ENCODE results near the gene RAB3GAP1.

The RAB3GAP1 gene

DNA sequence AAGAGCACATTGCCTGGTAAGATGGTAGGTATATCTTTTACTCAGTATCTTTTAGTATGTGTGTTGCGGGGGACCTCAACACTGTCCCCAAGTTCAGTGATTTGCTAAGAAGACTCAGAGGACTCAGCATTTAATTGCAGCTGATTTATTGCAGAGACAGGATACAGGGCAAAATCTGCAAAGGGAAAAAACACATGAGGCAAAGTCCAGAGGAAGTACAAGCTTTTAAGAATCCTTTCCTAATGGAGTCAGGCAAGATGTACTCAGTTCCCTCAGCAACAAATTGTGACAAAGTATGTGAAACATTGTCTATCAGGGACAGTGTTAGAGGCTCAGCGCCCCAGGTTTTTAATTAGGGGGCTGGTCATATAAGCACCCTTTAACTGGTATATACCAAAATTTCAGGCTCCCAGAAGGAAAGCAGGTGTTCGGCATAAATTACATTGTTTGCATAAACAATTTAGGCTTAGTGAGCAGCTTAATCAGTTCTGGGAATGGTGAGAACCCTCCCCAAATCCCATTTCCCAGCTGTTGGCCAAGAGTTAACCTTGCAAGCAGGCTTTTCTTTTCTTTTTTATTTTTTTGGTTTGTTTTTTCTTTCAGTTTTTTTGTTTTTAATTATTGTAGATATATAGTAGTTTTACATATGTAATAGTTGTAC, 41.7 kb downstream of the RAB3GAP1 start:
- no peaks in the 10 kb centered on the region for H3K27me3 ChIP-seq
- DNase-seq = no peak
- no peaks in the 10 kb centered on the region for H3K9me3 ChIP-seq
- H3K4me3 ChIP-seq (ENCODE audit: low read depth, low read length) = no peak overlapping the region
- TF ChIP-seq, protein P1, sequence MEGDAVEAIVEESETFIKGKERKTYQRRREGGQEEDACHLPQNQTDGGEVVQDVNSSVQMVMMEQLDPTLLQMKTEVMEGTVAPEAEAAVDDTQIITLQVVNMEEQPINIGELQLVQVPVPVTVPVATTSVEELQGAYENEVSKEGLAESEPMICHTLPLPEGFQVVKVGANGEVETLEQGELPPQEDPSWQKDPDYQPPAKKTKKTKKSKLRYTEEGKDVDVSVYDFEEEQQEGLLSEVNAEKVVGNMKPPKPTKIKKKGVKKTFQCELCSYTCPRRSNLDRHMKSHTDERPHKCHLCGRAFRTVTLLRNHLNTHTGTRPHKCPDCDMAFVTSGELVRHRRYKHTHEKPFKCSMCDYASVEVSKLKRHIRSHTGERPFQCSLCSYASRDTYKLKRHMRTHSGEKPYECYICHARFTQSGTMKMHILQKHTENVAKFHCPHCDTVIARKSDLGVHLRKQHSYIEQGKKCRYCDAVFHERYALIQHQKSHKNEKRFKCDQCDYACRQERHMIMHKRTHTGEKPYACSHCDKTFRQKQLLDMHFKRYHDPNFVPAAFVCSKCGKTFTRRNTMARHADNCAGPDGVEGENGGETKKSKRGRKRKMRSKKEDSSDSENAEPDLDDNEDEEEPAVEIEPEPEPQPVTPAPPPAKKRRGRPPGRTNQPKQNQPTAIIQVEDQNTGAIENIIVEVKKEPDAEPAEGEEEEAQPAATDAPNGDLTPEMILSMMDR (IDR thresholded peaks at IDR 0.05; ENCODE audit: low read depth, low read length) = no peak
- H3K36me3 ChIP-seq = no peaks in the 10 kb centered on the region
- no peaks in the 10 kb centered on the region for H3K4me1 ChIP-seq

DNA sequence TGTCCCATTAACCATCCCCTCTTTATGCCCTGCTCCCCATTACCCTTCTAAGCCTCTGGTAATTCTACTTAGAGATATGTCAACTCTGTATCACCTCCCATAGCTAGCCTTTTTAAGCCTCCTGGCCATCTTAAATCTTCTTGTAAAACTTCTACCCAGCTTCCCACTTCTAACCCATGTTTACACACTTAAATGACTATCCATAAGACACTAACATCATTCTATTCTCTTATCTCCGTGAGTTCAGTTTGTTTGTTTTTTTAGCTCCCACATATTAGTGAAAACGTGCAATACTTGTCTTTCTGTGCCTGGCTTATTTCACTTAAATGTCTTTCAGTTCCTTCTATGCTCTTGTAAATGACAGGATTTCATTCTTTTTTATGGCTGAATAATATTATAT, 42.4 kb downstream of the RAB3GAP1 start:
- Histone ChIP-seq H3K9me3 (no peaks in the 10 kb centered on the region), H3K36me3 (no peaks in the 10 kb centered on the region), H3K27me3 (no peaks in the 10 kb centered on the region), H3K4me3 (ENCODE audit: low read depth, low read length) (no peak overlapping the region), H3K4me1 (no peaks in the 10 kb centered on the region)
- TF ChIP-seq, protein P1 (IDR thresholded peaks at IDR 0.05; ENCODE audit: low read depth, low read length) = no peak
- DNase-seq = no peak

DNA sequence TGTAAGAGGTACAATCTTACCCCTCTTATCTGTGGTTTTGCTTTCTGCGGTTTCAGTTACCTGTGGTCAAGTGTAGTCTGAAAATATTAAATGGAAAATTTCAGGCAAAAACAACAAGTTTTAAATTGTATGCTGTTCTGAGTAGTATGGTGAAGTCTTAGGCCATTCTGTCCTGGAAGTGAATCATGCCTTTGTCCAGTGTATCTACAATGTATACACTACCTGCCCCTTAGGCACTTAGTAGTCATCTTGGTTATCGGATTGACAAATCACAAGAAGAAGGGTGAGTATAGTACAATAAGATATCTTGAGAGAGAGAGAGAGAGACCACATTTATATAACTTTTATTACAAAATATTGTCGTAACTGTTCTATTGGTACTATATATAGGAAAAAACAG, 43.5 kb downstream of the RAB3GAP1 start:
- TF ChIP-seq, protein P1 (IDR thresholded peaks at IDR 0.05; ENCODE audit: low read depth, low read length) = no peak
- Histone ChIP-seq H3K36me3 (no peaks in the 10 kb centered on the region), H3K27me3 (no peaks in the 10 kb centered on the region), H3K4me1 (no peaks in the 10 kb centered on the region), H3K9me3 (no peaks in the 10 kb centered on the region), H3K4me3 (ENCODE audit: low read depth, low read length) (no peak overlapping the region)
- DNase-seq = no peak

DNA sequence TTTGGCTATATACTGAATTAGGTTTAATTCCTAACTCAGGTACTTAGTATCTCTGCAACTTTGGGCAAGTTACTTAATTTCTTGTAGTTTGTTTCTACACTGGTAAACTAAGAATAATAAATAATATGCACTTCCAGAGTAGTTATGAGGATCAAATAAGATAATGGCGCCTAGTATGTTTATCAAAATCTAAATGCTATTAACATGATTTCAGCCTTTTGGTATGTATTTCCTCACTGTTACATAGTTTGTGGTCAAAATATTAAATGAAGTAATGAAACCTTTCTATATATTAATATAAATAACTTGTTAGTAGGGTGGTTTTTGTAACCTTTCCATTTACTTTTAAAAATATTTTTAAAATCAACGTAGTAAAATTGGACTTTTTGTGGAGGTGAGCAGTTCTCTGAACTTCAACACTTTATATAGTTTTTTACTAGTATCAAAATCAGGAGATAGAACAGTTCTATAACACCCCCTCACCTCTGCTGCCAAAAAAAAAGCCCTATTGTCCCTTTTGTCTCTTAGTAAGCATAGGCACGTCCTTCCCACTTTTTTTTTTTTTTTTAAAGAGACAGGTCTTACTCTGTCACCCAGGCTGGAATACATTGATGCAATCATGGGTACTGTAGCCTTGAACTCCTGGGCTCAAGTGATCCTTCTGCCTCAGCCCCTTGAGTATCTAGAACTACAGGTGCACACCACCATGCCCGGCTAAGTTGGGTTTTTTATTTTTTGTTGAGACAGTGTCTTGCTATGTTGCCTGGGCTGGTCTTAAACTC, 44.8 kb downstream of the RAB3GAP1 start:
- no peak for DNase-seq
- no peak overlapping the region for H3K4me3 ChIP-seq (ENCODE audit: low read depth, low read length)
- H3K4me1 ChIP-seq = no peaks in the 10 kb centered on the region
- TF ChIP-seq, protein P1 (IDR thresholded peaks at IDR 0.05; ENCODE audit: low read depth, low read length) = no peak
- H3K36me3 ChIP-seq = no peaks in the 10 kb centered on the region
- no peaks in the 10 kb centered on the region for H3K9me3 ChIP-seq
- H3K27me3 ChIP-seq = no peaks in the 10 kb centered on the region

DNA sequence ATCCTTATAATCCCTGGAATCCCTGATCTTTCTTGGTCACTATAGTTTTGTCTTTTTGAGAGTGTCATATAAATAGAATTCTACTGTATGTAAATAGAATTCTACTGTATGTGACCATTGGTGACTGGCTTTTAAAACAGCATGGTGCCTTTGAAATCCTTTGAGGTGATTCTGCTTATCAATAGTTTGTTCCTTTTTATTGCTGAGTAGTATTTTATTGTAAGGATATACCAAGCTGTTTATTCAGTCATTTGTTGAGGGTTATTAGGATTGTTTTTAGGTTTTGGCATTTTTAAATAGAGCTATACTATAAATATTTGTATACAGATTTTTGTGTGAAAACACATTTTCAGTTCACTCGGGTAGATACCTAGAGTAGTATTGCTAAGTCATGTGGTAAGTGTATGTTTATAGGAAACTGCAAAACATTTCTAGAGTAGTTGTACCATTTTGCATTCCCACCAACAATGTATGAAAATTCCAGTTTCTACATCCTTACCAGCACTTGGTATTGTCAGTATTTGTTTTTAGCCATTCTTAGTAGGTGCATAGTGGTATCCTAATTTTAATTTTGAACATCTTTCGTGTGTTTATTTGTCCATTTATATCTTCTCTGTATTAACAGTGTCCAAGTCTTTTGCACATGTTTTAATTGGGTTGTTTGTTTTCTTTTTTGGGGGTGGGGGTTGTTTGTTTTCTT, 45.6 kb downstream of the RAB3GAP1 start:
- no peak for DNase-seq

More for the DNA sequence above, 45.6 kb downstream of the RAB3GAP1 start:
- H3K36me3 ChIP-seq = no peaks in the 10 kb centered on the region
- no peaks in the 10 kb centered on the region for H3K27me3 ChIP-seq
- TF ChIP-seq, protein P1 (IDR thresholded peaks at IDR 0.05; ENCODE audit: low read depth, low read length) = no peak
- no peaks in the 10 kb centered on the region for H3K9me3 ChIP-seq
- H3K4me3 ChIP-seq (ENCODE audit: low read depth, low read length) = no peak overlapping the region
- no peaks in the 10 kb centered on the region for H3K4me1 ChIP-seq

All from BE2C (cell line).